Measurements from ENCODE around the gene DUOXA2. TPM values are rescaled to one million over a fixed set of nuclear protein-coding genes. Genes with fewer than 3 reads are reported as not detected.

DUOXA2 gene
- total RNA-seq, 1 donor from 2014 or later = not detected

- H3K27me3 Mint-ChIP-seq = peaks cover 28% of the 10 kb centered on the region
- H3K27ac Mint-ChIP-seq = peak overlapping the region; percentile 67
- peaks cover 7% of the 10 kb centered on the region for H3K36me3 Mint-ChIP-seq (ENCODE audit: insufficient read depth)
- no peak for TF ChIP-seq CTCF (IDR thresholded peaks at IDR 0.05; ENCODE audit: unreplicated experiment)
- H3K4me1 Mint-ChIP-seq (ENCODE audit: low read depth) = peaks cover 3% of the 10 kb centered on the region
- no peak for DNase-seq (ENCODE audit: low spot score, unreplicated experiment)
- H3K9me3 Mint-ChIP-seq (ENCODE audit: low read depth) = no peaks in the 10 kb centered on the region
- H3K4me3 Mint-ChIP-seq (ENCODE audit: low read depth) = no peak overlapping the region
Measured at GRCh38 chr15:45148076-45149059, 34.2 kb downstream of the DUOXA2 start.

- Mint-ChIP-seq H3K27ac (no peak overlapping the region), H3K4me3 (ENCODE audit: low read depth) (no peak overlapping the region), H3K9me3 (ENCODE audit: low read depth) (no peaks in the 10 kb centered on the region), H3K36me3 (ENCODE audit: insufficient read depth) (peaks cover 7% of the 10 kb centered on the region), H3K27me3 (peaks cover 26% of the 10 kb centered on the region), H3K4me1 (ENCODE audit: low read depth) (peaks cover 3% of the 10 kb centered on the region)
- DNase-seq (ENCODE audit: low spot score, unreplicated experiment) = no peak
- TF ChIP-seq CTCF (IDR thresholded peaks at IDR 0.05; ENCODE audit: unreplicated experiment) = no peak
Measured at GRCh38 chr15:45149060-45149459, 34.9 kb downstream of the DUOXA2 start.

DNA sequence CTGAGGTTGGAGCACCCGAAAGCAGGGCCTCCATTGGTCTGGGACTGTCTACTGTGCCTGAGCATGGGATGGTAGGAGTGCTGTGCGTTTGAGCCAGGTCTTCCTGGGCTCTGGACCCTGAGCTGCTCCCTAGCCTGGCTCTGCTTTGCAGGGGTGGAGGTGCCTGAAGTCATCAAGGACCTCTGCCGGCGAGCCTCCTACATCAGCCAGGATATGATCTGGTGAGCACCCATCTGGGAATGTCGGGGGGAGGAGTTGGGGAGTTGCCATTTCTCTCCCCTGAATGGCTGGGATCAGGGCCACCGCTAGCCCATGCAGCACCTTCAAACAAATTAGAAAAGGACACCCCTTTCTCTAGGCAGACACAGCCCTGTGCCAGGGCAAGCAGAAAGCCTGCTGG is 36.4 kb downstream of the DUOXA2 start:
- Mint-ChIP-seq H3K27ac (no peak overlapping the region), H3K4me1 (ENCODE audit: low read depth) (peaks cover 3% of the 10 kb centered on the region), H3K27me3 (peaks cover 16% of the 10 kb centered on the region), H3K9me3 (ENCODE audit: low read depth) (no peaks in the 10 kb centered on the region), H3K36me3 (ENCODE audit: insufficient read depth) (peaks cover 7% of the 10 kb centered on the region), H3K4me3 (ENCODE audit: low read depth) (no peak overlapping the region)
- DNase-seq (ENCODE audit: low spot score, unreplicated experiment) = no peak
- no peak for TF ChIP-seq CTCF (IDR thresholded peaks at IDR 0.05; ENCODE audit: unreplicated experiment)

- TF ChIP-seq CTCF (IDR thresholded peaks at IDR 0.05; ENCODE audit: unreplicated experiment) = no peak
- no peaks in the 10 kb centered on the region for H3K9me3 Mint-ChIP-seq (ENCODE audit: low read depth)
- H3K27ac Mint-ChIP-seq = no peak overlapping the region
- H3K36me3 Mint-ChIP-seq (ENCODE audit: insufficient read depth) = peaks cover 7% of the 10 kb centered on the region
- H3K4me1 Mint-ChIP-seq (ENCODE audit: low read depth) = peaks cover 3% of the 10 kb centered on the region
- H3K27me3 Mint-ChIP-seq = peaks cover 14% of the 10 kb centered on the region
- no peak for DNase-seq (ENCODE audit: low spot score, unreplicated experiment)
- no peak overlapping the region for H3K4me3 Mint-ChIP-seq (ENCODE audit: low read depth)
Measured at GRCh38 chr15:45150997-45151396, 36.9 kb downstream of the DUOXA2 start.

- DNase-seq (ENCODE audit: low spot score, unreplicated experiment) = no peak
- peaks cover 12% of the 10 kb centered on the region for H3K27me3 Mint-ChIP-seq
- peaks cover 3% of the 10 kb centered on the region for H3K4me1 Mint-ChIP-seq (ENCODE audit: low read depth)
- TF ChIP-seq CTCF (IDR thresholded peaks at IDR 0.05; ENCODE audit: unreplicated experiment) = no peak
- no peaks in the 10 kb centered on the region for H3K9me3 Mint-ChIP-seq (ENCODE audit: low read depth)
- peak overlapping the region; percentile 19 for H3K27ac Mint-ChIP-seq
- peaks cover 8% of the 10 kb centered on the region for H3K36me3 Mint-ChIP-seq (ENCODE audit: insufficient read depth)
- no peak overlapping the region for H3K4me3 Mint-ChIP-seq (ENCODE audit: low read depth)
Measured at GRCh38 chr15:45151998-45152828, 38.1 kb downstream of the DUOXA2 start.
